Panc1 (cell line): ENCODE measurements around the gene RIMS1. TPM values are rescaled to one million over a fixed set of nuclear protein-coding genes. Genes with fewer than 3 reads are reported as not detected.

ENCODE experiments used
- ATAC-seq: fragments of 200-7000 bp; cut with Tn5 transposase; 2 replicates; pipeline ENCODE4 v1.9.1; 2020; ENCODE audit warnings: mild to moderate bottlenecking, moderate library complexity
- BruUV-seq: library from RNA; stranded (reverse); fragments of 400-500 nt; replicated peaks from 2 replicates; lab custom pipeline; 2021; lab: Mats Ljungman, UMichigan
- CTCF ChIA-PET: fragments of 300-600 bp; sonication (Branson Sonifier 250); formaldehyde crosslinking; loops from one replicate; lab custom pipeline; 2022; ENCODE audit warnings: antibody characterized with exemption; lab: Charles Lee
- POLR2A ChIA-PET: fragments of 300-600 bp; sonication (Branson Sonifier 250); formaldehyde crosslinking; loops from one replicate; lab custom pipeline; 2022; ENCODE audit warnings: antibody characterized with exemption; lab: Charles Lee
- DNase-seq: peaks from one replicate; pipeline ENCODE4 v3.0.0-alpha.2; 2010; ENCODE audit warnings: low read depth, low spot score
- H3K27ac ChIP-seq: 2 replicates; pipeline ENCODE4 v1.5.1; 2011; ENCODE audit warnings: mild to moderate bottlenecking, low read length, inconsistent platforms
- H3K27me3 ChIP-seq: fragments of 200-500 bp; sonication (Bioruptor generic); 2 replicates; pipeline ENCODE4 v1.6.0; 2014; ENCODE audit warnings: low read length, inconsistent platforms; ENCODE audit not compliant: control insufficient read depth, insufficient read depth
- H3K36me3 ChIP-seq: fragments of 200-500 bp; sonication (Bioruptor generic); 2 replicates; pipeline ENCODE4 v1.5.1; 2014; ENCODE audit warnings: inconsistent platforms, mild to moderate bottlenecking, low read length, moderate library complexity; ENCODE audit not compliant: control insufficient read depth, insufficient read depth
- H3K4me1 ChIP-seq: 2 replicates; pipeline ENCODE4 v1.5.1; 2011; ENCODE audit warnings: inconsistent platforms, mild to moderate bottlenecking, low read length, moderate library complexity; ENCODE audit not compliant: control insufficient read depth, insufficient read depth
- H3K4me3 ChIP-seq, 2 experiments: 2 replicates each; pipeline ENCODE4 v1.5.1; 2011 to 2012; ENCODE audit warnings: low read depth in 2 of 2, low read length in 2 of 2, mild to moderate bottlenecking in 2 of 2, inconsistent platforms in 1 of 2, moderate library complexity in 1 of 2
- H3K9me3 ChIP-seq: fragments of 200-500 bp; sonication (Bioruptor generic); 2 replicates; pipeline ENCODE4 v1.5.1; 2014; ENCODE audit warnings: low read depth, mild to moderate bottlenecking, inconsistent platforms, low read length, moderate library complexity; ENCODE audit not compliant: control insufficient read depth, insufficient read depth
- CTCF ChIP-seq: fragments of 450-650 bp; IDR thresholded peaks from 2 replicates; pipeline ENCODE4 v1.5.1; 2017; ENCODE audit warnings: mild to moderate bottlenecking
- POLR2AphosphoS5 ChIP-seq: IDR thresholded peaks from 2 replicates; pipeline ENCODE4 v1.6.1; 2012; ENCODE audit warnings: mild to moderate bottlenecking, low read depth, low read length, moderate library complexity
- REST ChIP-seq, 2 experiments: IDR thresholded peaks; 2 replicates each; pipeline ENCODE4 v1.6.1; 2011 to 2012; ENCODE audit warnings: low read depth in 2 of 2, control low read depth in 1 of 2, low read length in 1 of 2, mild to moderate bottlenecking in 1 of 2, moderate library complexity in 1 of 2; ENCODE audit not compliant: insufficient read depth in 1 of 2
- SIN3A ChIP-seq: IDR thresholded peaks from 2 replicates; pipeline ENCODE4 v1.6.1; 2012; ENCODE audit warnings: low read depth, mild to moderate bottlenecking, low read length, moderate library complexity, borderline replicate concordance; ENCODE audit not compliant: insufficient read depth
- TCF7L2 ChIP-seq: IDR thresholded peaks from 2 replicates; pipeline ENCODE4 v1.6.1; 2011; ENCODE audit warnings: mild to moderate bottlenecking, low read depth, low read length, inconsistent platforms
- in situ Hi-C: cut with HindIII; loops from 2 replicates; pipeline ENCODE4 v1.10.0; 2016; ENCODE audit warnings: low sequenced_read_pairs, low pct_unique_long_range_greater_than_20kb
- intact Hi-C: fragments of 100-400 bp; cut with micrococcal nuclease; formaldehyde crosslinking; loops from one replicate; pipeline ENCODE4 v1.10.0; 2022; ENCODE audit not compliant: unreplicated experiment
- total RNA-seq: library from RNA; stranded (reverse); gene quantifications from one replicate; pipeline ENCODE4 v1.2.1, GENCODE V29; 2021; ENCODE audit not compliant: unreplicated experiment

RIMS1 gene
- total RNA-seq, 1 experiment from 2014 or later = 0.18 TPM

GRCh38 chr6:72040111-72040510 lies 153.8 kb downstream of the RIMS1 start:
- POLR2A ChIA-PET = no interaction called here
- in situ Hi-C loops = no loop called here
- CTCF ChIA-PET = no interaction called here
- ATAC-seq = no peak
- DNase-seq = no peak
- TF ChIP-seq CTCF (no peak), POLR2AphosphoS5 (no peak), REST (IDR thresholded peaks at IDR 0.05; ENCODE audit: insufficient read depth in 1 of 2, low read depth in 2 of 2, low read length in 1 of 2) (no peak), TCF7L2 (no peak), SIN3A (no peak)
- no peak overlapping the region for H3K4me3 ChIP-seq
- no peak overlapping the region for H3K27ac ChIP-seq
- H3K4me1 ChIP-seq = no peaks in the 10 kb centered on the region
- H3K27me3 ChIP-seq = peaks cover 2% of the 10 kb centered on the region
- BruUV-seq = no TSS peak
- intact Hi-C loops = no loop called here
- H3K36me3 ChIP-seq = no peaks in the 10 kb centered on the region
- H3K9me3 ChIP-seq = no peaks in the 10 kb centered on the region

DNA sequence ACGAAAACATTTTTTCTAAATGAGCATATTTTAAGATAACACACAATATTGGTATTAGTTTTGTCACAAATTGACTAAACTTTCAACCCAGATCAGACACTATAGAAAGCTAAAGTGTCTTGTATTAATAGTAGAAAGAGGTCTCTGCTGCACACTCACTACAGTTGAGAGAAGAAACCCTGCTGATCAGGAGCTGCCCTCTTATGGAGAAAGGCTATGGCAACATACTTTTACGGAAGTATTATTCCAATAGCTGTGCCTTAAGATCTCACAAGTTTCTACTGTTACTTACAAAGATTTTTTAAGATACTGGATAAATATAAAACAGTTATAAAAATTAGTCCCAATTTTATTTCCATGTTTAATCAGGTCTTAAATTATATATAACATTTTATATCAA lies 155.7 kb downstream of the RIMS1 start:
- ChIA-PET CTCF (no interaction called here), POLR2A (no interaction called here)
- Histone ChIP-seq H3K27me3 (peaks cover 2% of the 10 kb centered on the region), H3K4me3 (no peak overlapping the region), H3K27ac (no peak overlapping the region), H3K4me1 (no peaks in the 10 kb centered on the region), H3K36me3 (no peaks in the 10 kb centered on the region), H3K9me3 (no peaks in the 10 kb centered on the region)
- TF ChIP-seq CTCF = peak; percentile 56; the same call in 1 of the 2 replicates
- TF ChIP-seq POLR2AphosphoS5 = no peak
- TF ChIP-seq SIN3A = no peak
- intact Hi-C loops (no loop called here), in situ Hi-C loops (no loop called here)
- BruUV-seq = no TSS peak
- DNase-seq (peak; percentile 7), ATAC-seq (no peak)
